H9 (cell line): Measurements from ENCODE around the gene VSX1. TPM values are rescaled to one million over a fixed set of nuclear protein-coding genes. Genes with fewer than 3 reads are reported as not detected.

Source experiments
- DNase-seq: peaks from one replicate; pipeline ENCODE4 v3.0.0-alpha.2; 2017
- H2AFZ ChIP-seq: one replicate; pipeline ENCODE4 v1.6.1; 2013; ENCODE audit warnings: mild to moderate bottlenecking, low read length, control low read depth, moderate library complexity
- H2AK5ac ChIP-seq: 2 replicates; pipeline ENCODE4 v1.6.1; 2013; ENCODE audit warnings: low read length, control low read depth, mixed read lengths; ENCODE audit not compliant: insufficient read length
- H2BK120ac ChIP-seq: one replicate; pipeline ENCODE4 v1.6.1; 2013; ENCODE audit warnings: low read depth, mild to moderate bottlenecking, low read length, control low read depth, inconsistent platforms; ENCODE audit not compliant: poor library complexity, severe bottlenecking
- H2BK12ac ChIP-seq: 2 replicates; pipeline ENCODE4 v1.6.1; 2013; ENCODE audit warnings: low read length, control low read depth, mixed read lengths, low read depth; ENCODE audit not compliant: insufficient read length
- H2BK15ac ChIP-seq: 2 replicates; pipeline ENCODE4 v1.6.1; 2013; ENCODE audit warnings: low read depth, low read length, control low read depth
- H2BK20ac ChIP-seq: one replicate; pipeline ENCODE4 v1.6.1; 2013; ENCODE audit warnings: low read depth, mild to moderate bottlenecking, low read length, control low read depth, inconsistent platforms; ENCODE audit not compliant: poor library complexity, severe bottlenecking
- H2BK5ac ChIP-seq: 2 replicates; pipeline ENCODE4 v1.6.1; 2013; ENCODE audit warnings: low read length, control low read depth, mixed read lengths; ENCODE audit not compliant: insufficient read length
- H3K14ac ChIP-seq: 2 replicates; pipeline ENCODE4 v1.6.1; 2013; ENCODE audit warnings: low read length, control low read depth; ENCODE audit not compliant: insufficient read depth
- H3K18ac ChIP-seq: 2 replicates; pipeline ENCODE4 v1.6.1; 2013; ENCODE audit warnings: low read depth, mild to moderate bottlenecking, mixed read lengths, low read length, control low read depth; ENCODE audit not compliant: insufficient read length
- H3K23ac ChIP-seq: 2 replicates; pipeline ENCODE4 v1.6.1; 2013; ENCODE audit warnings: low read length, control low read depth, mixed read lengths, low read depth; ENCODE audit not compliant: insufficient read length
- H3K23me2 ChIP-seq: 2 replicates; pipeline ENCODE4 v1.6.1; 2013; ENCODE audit warnings: low read depth, mild to moderate bottlenecking, mixed read lengths, low read length, control low read depth; ENCODE audit not compliant: insufficient read length, poor library complexity, severe bottlenecking
- H3K27ac ChIP-seq: 2 replicates; pipeline ENCODE4 v1.5.1; 2013; ENCODE audit warnings: low read length, control low read depth, mixed read lengths, low read depth; ENCODE audit not compliant: insufficient read length
- H3K27me3 ChIP-seq: 2 replicates; pipeline ENCODE4 v1.6.1; 2013; ENCODE audit warnings: low read length, control low read depth, inconsistent platforms; ENCODE audit not compliant: insufficient read depth
- H3K4ac ChIP-seq: 2 replicates; pipeline ENCODE4 v1.6.1; 2013; ENCODE audit warnings: low read depth, mild to moderate bottlenecking, control low read depth, inconsistent platforms, low read length, moderate library complexity
- H3K4me1 ChIP-seq: 2 replicates; pipeline ENCODE4 v1.6.1; 2013; ENCODE audit warnings: low read length, control low read depth, inconsistent platforms; ENCODE audit not compliant: insufficient read depth
- H3K4me2 ChIP-seq: 2 replicates; pipeline ENCODE4 v1.6.1; 2013; ENCODE audit warnings: low read length, control low read depth, mixed read lengths; ENCODE audit not compliant: insufficient read length, insufficient read depth
- H3K56ac ChIP-seq: 2 replicates; pipeline ENCODE4 v1.6.1; 2013; ENCODE audit warnings: low read depth, mild to moderate bottlenecking, mixed read lengths, low read length, control low read depth; ENCODE audit not compliant: insufficient read length
- H3K79me1 ChIP-seq: 2 replicates; pipeline ENCODE4 v1.6.1; 2013; ENCODE audit warnings: low read depth, mild to moderate bottlenecking, moderate library complexity, low read length, control low read depth, inconsistent platforms; ENCODE audit not compliant: insufficient read depth, poor library complexity, severe bottlenecking
- H3K79me2 ChIP-seq: 2 replicates; pipeline ENCODE4 v1.6.1; 2013; ENCODE audit warnings: low read length, control low read depth, inconsistent platforms; ENCODE audit not compliant: insufficient read depth
- H3K9ac ChIP-seq: 2 replicates; pipeline ENCODE4 v1.6.1; 2013; ENCODE audit warnings: low read length, control low read depth, mixed read lengths; ENCODE audit not compliant: insufficient read length; ENCODE audit errors: extremely low read depth
- H3K9me3 ChIP-seq: one replicate; pipeline ENCODE4 v1.6.1; 2013; ENCODE audit warnings: low read depth, low read length, inconsistent platforms; ENCODE audit not compliant: control insufficient read depth
- H3T11ph ChIP-seq: one replicate; pipeline ENCODE4 v1.6.1; 2013; ENCODE audit warnings: mild to moderate bottlenecking, low read length, control low read depth, inconsistent platforms
- H4K20me1 ChIP-seq: one replicate; pipeline ENCODE4 v1.6.1; 2013; ENCODE audit not compliant: control insufficient read depth, insufficient read length, insufficient read depth
- H4K5ac ChIP-seq: 2 replicates; pipeline ENCODE4 v1.6.1; 2013; ENCODE audit warnings: low read depth, mild to moderate bottlenecking, mixed read lengths, low read length, control low read depth; ENCODE audit not compliant: insufficient read length
- H4K8ac ChIP-seq: replicated peaks from 2 replicates; pipeline ENCODE4 v1.6.1; 2013; ENCODE audit warnings: low read length, control low read depth, mixed read lengths, low read depth; ENCODE audit not compliant: insufficient read length
- H4K91ac ChIP-seq: 2 replicates; pipeline ENCODE4 v1.6.1; 2013; ENCODE audit warnings: low read depth, mild to moderate bottlenecking, moderate library complexity, mixed read lengths, low read length, control low read depth; ENCODE audit not compliant: insufficient read length
- H3K27ac Mint-ChIP-seq, 3 experiments: 2 replicates in 2 of 3; 3 replicates in 1 of 3; pipeline ENCODE4 v1.8.0; 2020 to 2021; ENCODE audit warnings: mixed read lengths in 3 of 3, mild to moderate bottlenecking in 1 of 3, moderate library complexity in 1 of 3
- H3K27me3 Mint-ChIP-seq: 2 replicates; pipeline ENCODE4 v1.8.0; 2021; ENCODE audit warnings: low read depth, mild to moderate bottlenecking, moderate library complexity, mixed read lengths
- H3K36me3 Mint-ChIP-seq, 3 experiments: 2 replicates in 2 of 3; 3 replicates in 1 of 3; pipeline ENCODE4 v1.8.0; 2020 to 2021; ENCODE audit warnings: low read depth in 3 of 3, mixed read lengths in 3 of 3; ENCODE audit not compliant: insufficient read depth in 1 of 3
- H3K4me1 Mint-ChIP-seq, 2 experiments: 2 replicates each; pipeline ENCODE4 v1.8.0; 2020; ENCODE audit warnings: mixed read lengths in 2 of 2
- H3K4me3 Mint-ChIP-seq, 2 experiments: 2 replicates in 1 of 2; 3 replicates in 1 of 2; pipeline ENCODE4 v1.8.0; 2020 to 2021; ENCODE audit warnings: mild to moderate bottlenecking in 2 of 2, mixed read lengths in 2 of 2, moderate library complexity in 1 of 2
- H3K9me3 Mint-ChIP-seq, 2 experiments: 2 replicates in 1 of 2; 3 replicates in 1 of 2; pipeline ENCODE4 v1.8.0; 2020; ENCODE audit warnings: mild to moderate bottlenecking in 2 of 2, mixed read lengths in 2 of 2, moderate library complexity in 1 of 2
- CTCF ChIP-seq: fragments of 200-600 bp; sonication (generic); conservative IDR thresholded peaks from 3 replicates; pipeline ENCODE4 v1.8.0; 2021; ENCODE audit warnings: antibody characterized with exemption, mild to moderate bottlenecking
- WGBS: extraction: QIAGEN DNeasy Blood & Tissue Kit; methylation state at CpG from one replicate; pipeline ENCODE4 v1.1.7; 2013; ENCODE audit warnings: missing lambda C conversion rate, low lambda C conversion rate, mixed read lengths; ENCODE audit not compliant: insufficient read length; ENCODE audit errors: extremely low coverage; 5-methylcytosine and 5-hydroxymethylcytosine counted together
- total RNA-seq: library from RNA; stranded (reverse); gene quantifications from 2 replicates; pipeline ENCODE4 v1.2.1, GENCODE V29; 2021

Gene VSX1
- total RNA-seq, 1 experiment from 2014 or later: not detected

GRCh38 chr20:25045343-25045712 is 36.6 kb downstream of the VSX1 start:
- Histone ChIP-seq H3K18ac (no peak overlapping the region), H3K79me2 (no peaks in the 10 kb centered on the region), H2AFZ (no peak overlapping the region), H2BK5ac (no peak overlapping the region), H4K20me1 (no peaks in the 10 kb centered on the region), H3K27ac (no peak overlapping the region), H3K79me1 (no peaks in the 10 kb centered on the region), H3K14ac (no peak overlapping the region; the same call in 1 of the 2 replicates), H3K9me3 (no peaks in the 10 kb centered on the region), H3K4me2 (no peak overlapping the region), H3T11ph (no peak overlapping the region), H3K9ac (no peak overlapping the region), H3K4ac (no peak overlapping the region), H2AK5ac (no peak overlapping the region), H3K23me2 (no peaks in the 10 kb centered on the region), H2BK12ac (no peak overlapping the region), H3K23ac (no peak overlapping the region), H4K5ac (no peak overlapping the region), H4K91ac (no peak overlapping the region), H3K27me3 (no peaks in the 10 kb centered on the region; the same call in 1 of the 2 replicates), H3K4me1 (no peaks in the 10 kb centered on the region; the same call in 1 of the 2 replicates), H2BK120ac (no peak overlapping the region), H2BK15ac (no peak overlapping the region), H3K56ac (no peak overlapping the region), H4K8ac (no peak overlapping the region), H2BK20ac (no peak overlapping the region)
- Mint-ChIP-seq H3K27me3 (peaks cover 10% of the 10 kb centered on the region), H3K4me1 (peaks cover 2% of the 10 kb centered on the region in 2 experiments; a peak in 1 of 4 replicates), H3K27ac (no peak overlapping the region), H3K36me3 (no peaks in the 10 kb centered on the region), H3K9me3 (no peaks in the 10 kb centered on the region), H3K4me3 (no peak overlapping the region)
- TF ChIP-seq CTCF: no peak
- DNase-seq: no peak
- no CpG with 5 or more reads among the region's 9 CpGs for WGBS
